SK-N-SH treated with all-trans-retinoic acid at 6 μM for 48 hours (cell line): Measurements from ENCODE around the gene TTC29.

ENCODE experiments used
- ATAC-seq: fragments of 200-7000 bp; cut with Tn5 transposase; 3 replicates; pipeline ENCODE4 v1.9.1; 2020; ENCODE audit warnings: mild to moderate bottlenecking, moderate library complexity
- ARNTL ChIP-seq: fragments of 450-650 bp; formaldehyde crosslinking; IDR thresholded peaks from 2 replicates; pipeline ENCODE4 v1.5.0; 2020; ENCODE audit warnings: low read depth, mild to moderate bottlenecking, moderate library complexity, borderline replicate concordance
- BACH2 ChIP-seq: fragments of 250-450 bp; sonication (Bioruptor Pico); IDR thresholded peaks from 2 replicates; pipeline ENCODE4 v1.9.0; 2021; ENCODE audit warnings: mild to moderate bottlenecking, borderline replicate concordance
- CSDC2 ChIP-seq: fragments of 250-450 bp; sonication (Bioruptor Pico); IDR thresholded peaks from 2 replicates; pipeline ENCODE4 v1.5.0; 2020; ENCODE audit warnings: mild to moderate bottlenecking, moderate library complexity
- ESRRG ChIP-seq: fragments of 250-450 bp; sonication (Bioruptor Pico); IDR thresholded peaks from 2 replicates; pipeline ENCODE4 v1.6.1; 2021; ENCODE audit warnings: mild to moderate bottlenecking
- GLIS3 ChIP-seq: fragments of 250-450 bp; sonication (Bioruptor Pico); IDR thresholded peaks from 2 replicates; pipeline ENCODE4 v1.5.0; 2020; ENCODE audit warnings: mild to moderate bottlenecking, moderate library complexity
- ISL1 ChIP-seq: fragments of 250-450 bp; sonication (Bioruptor Pico); IDR thresholded peaks from 2 replicates; pipeline ENCODE4 v2.1.2; 2022; ENCODE audit warnings: mild to moderate bottlenecking, moderate library complexity
- OSR1 ChIP-seq: fragments of 250-450 bp; sonication (Bioruptor Pico); IDR thresholded peaks from 2 replicates; pipeline ENCODE4 v1.8.0; 2022; ENCODE audit warnings: moderate library complexity, mild to moderate bottlenecking, inconsistent platforms
- PPARA ChIP-seq: fragments of 250-450 bp; sonication (Bioruptor Pico); IDR thresholded peaks from 2 replicates; pipeline ENCODE4 v1.5.0; 2020; ENCODE audit warnings: mild to moderate bottlenecking, borderline replicate concordance
- RARB ChIP-seq: fragments of 250-450 bp; sonication (Bioruptor Pico); IDR thresholded peaks from 2 replicates; pipeline ENCODE4 v1.8.0; 2021; ENCODE audit warnings: mild to moderate bottlenecking, moderate library complexity
- TCF4 ChIP-seq: fragments of 250-450 bp; sonication (Bioruptor Pico); IDR thresholded peaks from 2 replicates; pipeline ENCODE4 v1.8.0; 2021; ENCODE audit warnings: mild to moderate bottlenecking, moderate library complexity, borderline replicate concordance
- ZFP3 ChIP-seq: fragments of 250-450 bp; sonication (Bioruptor Pico); IDR thresholded peaks from 2 replicates; pipeline ENCODE4 v1.5.0; 2020; ENCODE audit warnings: mild to moderate bottlenecking, moderate library complexity
- ZFP30 ChIP-seq: fragments of 450-650 bp; formaldehyde crosslinking; IDR thresholded peaks from 2 replicates; pipeline ENCODE4 v1.5.0; 2022; ENCODE audit warnings: mild to moderate bottlenecking, moderate library complexity
- ZNF565 ChIP-seq: fragments of 450-650 bp; formaldehyde crosslinking; conservative IDR thresholded peaks from 2 replicates; pipeline ENCODE4 v1.5.0; 2020; ENCODE audit warnings: low read depth, mild to moderate bottlenecking, moderate library complexity
- ZNF70 ChIP-seq: fragments of 450-650 bp; formaldehyde crosslinking; IDR thresholded peaks from 2 replicates; pipeline ENCODE4 v1.5.0; 2020; ENCODE audit warnings: mild to moderate bottlenecking, moderate library complexity
- ZNF8 ChIP-seq: fragments of 450-650 bp; formaldehyde crosslinking; IDR thresholded peaks from 2 replicates; pipeline ENCODE4 v1.5.0; 2020; ENCODE audit warnings: mild to moderate bottlenecking, moderate library complexity
- TF ChIP-seq, protein P1 (sequence below): fragments of 250-450 bp; sonication (Bioruptor Pico); IDR thresholded peaks from 2 replicates; pipeline ENCODE4 v1.5.0; 2020; ENCODE audit warnings: mild to moderate bottlenecking, moderate library complexity
- TF ChIP-seq, protein P2 (sequence below): fragments of 250-450 bp; sonication (Bioruptor Pico); IDR thresholded peaks from 2 replicates; pipeline ENCODE4 v1.5.1; 2020; ENCODE audit warnings: low read depth, mild to moderate bottlenecking, moderate library complexity
- TF ChIP-seq, protein P3 (sequence below): fragments of 250-450 bp; sonication (Bioruptor Pico); IDR thresholded peaks from 2 replicates; pipeline ENCODE4 v1.8.0; 2021; ENCODE audit warnings: low read depth, mild to moderate bottlenecking, moderate library complexity, borderline replicate concordance
- TF ChIP-seq, protein P4 (sequence below): fragments of 250-450 bp; sonication (Bioruptor Pico); IDR thresholded peaks from 2 replicates; pipeline ENCODE4 v1.5.1; 2021; ENCODE audit warnings: mild to moderate bottlenecking, moderate library complexity
- TF ChIP-seq, protein P5 (sequence below): fragments of 250-450 bp; sonication (Bioruptor Pico); IDR thresholded peaks from 2 replicates; pipeline ENCODE4 v1.8.0; 2020; ENCODE audit warnings: mild to moderate bottlenecking, moderate library complexity, borderline replicate concordance

TTC29 gene

DNA sequence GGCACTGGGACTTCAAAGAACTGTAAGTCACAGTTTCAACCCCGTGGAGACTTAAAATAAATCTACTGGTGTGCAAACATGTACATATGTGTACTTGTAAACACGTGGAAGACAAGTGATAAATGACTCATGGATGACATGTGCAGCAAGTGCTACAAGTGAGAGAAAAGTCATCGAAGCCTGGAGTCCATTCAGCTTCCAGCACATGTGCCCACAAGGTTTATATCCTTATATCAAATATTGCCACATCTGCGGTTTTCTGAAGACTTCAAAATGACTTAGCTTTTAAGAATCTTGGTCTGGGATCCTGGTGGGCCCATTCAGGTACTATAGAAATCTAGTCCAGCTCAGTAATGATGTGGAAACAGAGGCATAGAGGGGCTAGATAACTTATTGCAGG, 33.0 kb upstream of the TTC29 start:
- ATAC-seq, result no peak
- TF ChIP-seq, protein P1, sequence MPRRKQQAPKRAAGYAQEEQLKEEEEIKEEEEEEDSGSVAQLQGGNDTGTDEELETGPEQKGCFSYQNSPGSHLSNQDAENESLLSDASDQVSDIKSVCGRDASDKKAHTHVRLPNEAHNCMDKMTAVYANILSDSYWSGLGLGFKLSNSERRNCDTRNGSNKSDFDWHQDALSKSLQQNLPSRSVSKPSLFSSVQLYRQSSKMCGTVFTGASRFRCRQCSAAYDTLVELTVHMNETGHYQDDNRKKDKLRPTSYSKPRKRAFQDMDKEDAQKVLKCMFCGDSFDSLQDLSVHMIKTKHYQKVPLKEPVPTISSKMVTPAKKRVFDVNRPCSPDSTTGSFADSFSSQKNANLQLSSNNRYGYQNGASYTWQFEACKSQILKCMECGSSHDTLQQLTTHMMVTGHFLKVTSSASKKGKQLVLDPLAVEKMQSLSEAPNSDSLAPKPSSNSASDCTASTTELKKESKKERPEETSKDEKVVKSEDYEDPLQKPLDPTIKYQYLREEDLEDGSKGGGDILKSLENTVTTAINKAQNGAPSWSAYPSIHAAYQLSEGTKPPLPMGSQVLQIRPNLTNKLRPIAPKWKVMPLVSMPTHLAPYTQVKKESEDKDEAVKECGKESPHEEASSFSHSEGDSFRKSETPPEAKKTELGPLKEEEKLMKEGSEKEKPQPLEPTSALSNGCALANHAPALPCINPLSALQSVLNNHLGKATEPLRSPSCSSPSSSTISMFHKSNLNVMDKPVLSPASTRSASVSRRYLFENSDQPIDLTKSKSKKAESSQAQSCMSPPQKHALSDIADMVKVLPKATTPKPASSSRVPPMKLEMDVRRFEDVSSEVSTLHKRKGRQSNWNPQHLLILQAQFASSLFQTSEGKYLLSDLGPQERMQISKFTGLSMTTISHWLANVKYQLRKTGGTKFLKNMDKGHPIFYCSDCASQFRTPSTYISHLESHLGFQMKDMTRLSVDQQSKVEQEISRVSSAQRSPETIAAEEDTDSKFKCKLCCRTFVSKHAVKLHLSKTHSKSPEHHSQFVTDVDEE (CRISPR knock-in tag), result no peak
- no peak for TF ChIP-seq GLIS3 (CRISPR knock-in tag)

DNA sequence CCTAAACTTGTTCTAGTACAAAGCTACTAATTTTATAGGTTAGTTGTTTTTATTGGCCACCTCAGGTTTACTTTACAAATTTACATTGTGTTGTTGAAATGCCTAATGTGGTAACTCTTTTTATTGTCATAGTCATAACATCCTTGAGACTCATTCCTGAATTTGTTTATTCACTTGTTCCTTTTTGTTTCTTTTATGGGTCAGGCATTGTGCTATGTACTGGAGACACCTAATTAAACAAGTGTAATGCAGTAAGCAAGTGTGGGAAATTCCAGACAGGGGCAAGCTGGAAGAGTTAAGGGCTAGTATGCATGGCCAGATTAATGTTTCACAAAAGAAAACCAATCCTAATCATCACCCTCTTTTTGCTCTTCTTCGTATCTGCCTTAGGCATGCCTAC, 30.5 kb upstream of the TTC29 start:
- ATAC-seq, result no peak
- TF ChIP-seq PPARA (CRISPR knock-in tag) (no peak), CSDC2 (no peak), ZFP3 (CRISPR knock-in tag) (no peak), BACH2 (no peak), ZFP30 (no peak), TCF4 (no peak), ESRRG (CRISPR knock-in tag) (no peak), ZNF8 (no peak), GLIS3 (CRISPR knock-in tag) (no peak), ISL1 (CRISPR knock-in tag) (no peak), OSR1 (CRISPR knock-in tag) (no peak), ZNF70 (CRISPR knock-in tag) (no peak)
- TF ChIP-seq, protein P2, sequence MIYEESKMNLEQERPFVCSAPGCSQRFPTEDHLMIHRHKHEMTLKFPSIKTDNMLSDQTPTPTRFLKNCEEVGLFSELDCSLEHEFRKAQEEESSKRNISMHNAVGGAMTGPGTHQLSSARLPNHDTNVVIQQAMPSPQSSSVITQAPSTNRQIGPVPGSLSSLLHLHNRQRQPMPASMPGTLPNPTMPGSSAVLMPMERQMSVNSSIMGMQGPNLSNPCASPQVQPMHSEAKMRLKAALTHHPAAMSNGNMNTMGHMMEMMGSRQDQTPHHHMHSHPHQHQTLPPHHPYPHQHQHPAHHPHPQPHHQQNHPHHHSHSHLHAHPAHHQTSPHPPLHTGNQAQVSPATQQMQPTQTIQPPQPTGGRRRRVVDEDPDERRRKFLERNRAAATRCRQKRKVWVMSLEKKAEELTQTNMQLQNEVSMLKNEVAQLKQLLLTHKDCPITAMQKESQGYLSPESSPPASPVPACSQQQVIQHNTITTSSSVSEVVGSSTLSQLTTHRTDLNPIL (CRISPR knock-in tag), result no peak
- TF ChIP-seq, protein P1 (CRISPR knock-in tag), result no peak
- TF ChIP-seq, protein P3, sequence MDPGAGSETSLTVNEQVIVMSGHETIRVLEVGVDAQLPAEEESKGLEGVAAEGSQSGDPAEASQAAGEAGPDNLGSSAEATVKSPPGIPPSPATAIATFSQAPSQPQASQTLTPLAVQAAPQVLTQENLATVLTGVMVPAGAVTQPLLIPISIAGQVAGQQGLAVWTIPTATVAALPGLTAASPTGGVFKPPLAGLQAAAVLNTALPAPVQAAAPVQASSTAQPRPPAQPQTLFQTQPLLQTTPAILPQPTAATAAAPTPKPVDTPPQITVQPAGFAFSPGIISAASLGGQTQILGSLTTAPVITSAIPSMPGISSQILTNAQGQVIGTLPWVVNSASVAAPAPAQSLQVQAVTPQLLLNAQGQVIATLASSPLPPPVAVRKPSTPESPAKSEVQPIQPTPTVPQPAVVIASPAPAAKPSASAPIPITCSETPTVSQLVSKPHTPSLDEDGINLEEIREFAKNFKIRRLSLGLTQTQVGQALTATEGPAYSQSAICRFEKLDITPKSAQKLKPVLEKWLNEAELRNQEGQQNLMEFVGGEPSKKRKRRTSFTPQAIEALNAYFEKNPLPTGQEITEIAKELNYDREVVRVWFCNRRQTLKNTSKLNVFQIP, result no peak
- TF ChIP-seq, protein P4, sequence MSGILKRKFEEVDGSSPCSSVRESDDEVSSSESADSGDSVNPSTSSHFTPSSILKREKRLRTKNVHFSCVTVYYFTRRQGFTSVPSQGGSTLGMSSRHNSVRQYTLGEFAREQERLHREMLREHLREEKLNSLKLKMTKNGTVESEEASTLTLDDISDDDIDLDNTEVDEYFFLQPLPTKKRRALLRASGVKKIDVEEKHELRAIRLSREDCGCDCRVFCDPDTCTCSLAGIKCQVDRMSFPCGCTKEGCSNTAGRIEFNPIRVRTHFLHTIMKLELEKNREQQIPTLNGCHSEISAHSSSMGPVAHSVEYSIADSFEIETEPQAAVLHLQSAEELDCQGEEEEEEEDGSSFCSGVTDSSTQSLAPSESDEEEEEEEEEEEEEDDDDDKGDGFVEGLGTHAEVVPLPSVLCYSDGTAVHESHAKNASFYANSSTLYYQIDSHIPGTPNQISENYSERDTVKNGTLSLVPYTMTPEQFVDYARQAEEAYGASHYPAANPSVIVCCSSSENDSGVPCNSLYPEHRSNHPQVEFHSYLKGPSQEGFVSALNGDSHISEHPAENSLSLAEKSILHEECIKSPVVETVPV, result no peak

DNA sequence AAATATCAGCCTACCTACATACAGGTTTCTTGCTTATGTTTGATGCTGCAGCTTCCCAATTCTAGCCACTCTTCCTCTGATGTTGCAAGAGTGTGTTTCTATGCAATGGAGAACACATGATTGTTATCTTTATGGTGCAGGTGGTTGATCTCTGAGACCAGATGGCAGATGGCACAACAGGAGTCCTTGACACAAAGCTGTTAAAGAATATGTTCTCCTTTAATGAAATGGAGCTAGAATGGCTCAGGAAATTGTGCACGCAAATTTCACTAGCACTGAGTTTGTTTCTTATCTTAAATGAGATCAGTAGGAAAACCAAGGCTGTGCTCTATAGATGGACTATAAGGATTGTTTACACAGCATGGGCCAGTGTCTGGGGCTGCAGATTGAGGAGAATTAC, 29.9 kb upstream of the TTC29 start:
- ATAC-seq, result no peak
- TF ChIP-seq ZNF565 (CRISPR knock-in tag), result no peak
- TF ChIP-seq ARNTL (CRISPR knock-in tag), result no peak
- TF ChIP-seq BACH2, result no peak
- TF ChIP-seq ZFP30, result no peak
- TF ChIP-seq ESRRG (CRISPR knock-in tag), result no peak
- TF ChIP-seq, protein P5, sequence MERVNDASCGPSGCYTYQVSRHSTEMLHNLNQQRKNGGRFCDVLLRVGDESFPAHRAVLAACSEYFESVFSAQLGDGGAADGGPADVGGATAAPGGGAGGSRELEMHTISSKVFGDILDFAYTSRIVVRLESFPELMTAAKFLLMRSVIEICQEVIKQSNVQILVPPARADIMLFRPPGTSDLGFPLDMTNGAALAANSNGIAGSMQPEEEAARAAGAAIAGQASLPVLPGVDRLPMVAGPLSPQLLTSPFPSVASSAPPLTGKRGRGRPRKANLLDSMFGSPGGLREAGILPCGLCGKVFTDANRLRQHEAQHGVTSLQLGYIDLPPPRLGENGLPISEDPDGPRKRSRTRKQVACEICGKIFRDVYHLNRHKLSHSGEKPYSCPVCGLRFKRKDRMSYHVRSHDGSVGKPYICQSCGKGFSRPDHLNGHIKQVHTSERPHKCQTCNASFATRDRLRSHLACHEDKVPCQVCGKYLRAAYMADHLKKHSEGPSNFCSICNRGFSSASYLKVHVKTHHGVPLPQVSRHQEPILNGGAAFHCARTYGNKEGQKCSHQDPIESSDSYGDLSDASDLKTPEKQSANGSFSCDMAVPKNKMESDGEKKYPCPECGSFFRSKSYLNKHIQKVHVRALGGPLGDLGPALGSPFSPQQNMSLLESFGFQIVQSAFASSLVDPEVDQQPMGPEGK (CRISPR knock-in tag), result no peak
- TF ChIP-seq GLIS3 (CRISPR knock-in tag), result no peak
- TF ChIP-seq, protein P3, result no peak
- no peak for TF ChIP-seq RARB (CRISPR knock-in tag)
- TF ChIP-seq, protein P2 (CRISPR knock-in tag), result no peak
- TF ChIP-seq CSDC2, result no peak
- no peak for TF ChIP-seq ZNF70 (CRISPR knock-in tag)
